ENCODE results near the gene KHDC4. TPM values are rescaled to one million over a fixed set of nuclear protein-coding genes. Genes with fewer than 3 reads are reported as not detected.
A peak's percentile ranks its signal among the peaks of the same experiment; 100 is the strongest.

KHDC4 gene
- total and polyA plus RNA-seq, 10 of the 15 experiments (the other 5 are each of a cell fraction or from before 2014, with no cell fraction given) = 11.7 to 109 (median 41.9) TPM

DNA sequence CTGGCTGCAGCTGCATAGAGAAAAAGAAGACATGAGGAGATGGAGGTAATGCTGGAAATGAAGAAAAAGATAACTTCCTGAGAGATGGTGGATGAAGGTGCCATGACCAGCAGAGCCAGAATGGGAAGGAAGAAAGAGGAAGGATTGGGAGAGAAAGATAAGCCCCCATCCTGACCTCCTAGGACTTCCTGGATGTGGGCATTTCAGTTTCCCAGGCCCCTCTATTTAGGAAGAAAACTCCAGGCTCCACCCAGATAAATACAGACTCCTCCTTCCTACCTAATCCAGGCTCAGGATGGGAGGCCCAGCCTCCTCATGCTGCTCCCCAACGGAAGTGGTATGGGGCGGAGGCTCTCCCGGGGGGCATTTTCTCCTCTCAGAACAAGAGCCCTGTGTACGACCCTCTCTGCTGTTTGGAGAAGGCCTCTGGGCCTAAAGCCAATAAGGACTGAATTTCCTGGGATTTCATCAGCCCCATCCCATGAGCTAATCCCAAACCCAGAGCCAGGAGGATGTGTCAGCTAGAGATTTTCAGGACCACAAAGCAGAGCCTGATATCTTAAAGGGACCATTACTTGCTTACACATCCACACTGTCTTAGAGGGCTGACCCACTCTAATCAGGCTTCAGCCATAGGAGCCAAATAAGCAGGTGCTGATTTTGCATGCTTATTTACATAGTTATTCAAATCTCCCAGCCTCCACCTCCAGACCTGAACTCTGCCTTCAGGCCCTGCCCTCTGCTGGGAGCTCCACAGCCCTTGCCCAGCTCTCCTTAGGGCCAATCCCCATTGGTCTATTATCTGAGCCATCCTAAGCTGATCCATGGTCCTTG lies 49.2 kb upstream of the KHDC4 start (continued):
- TF ChIP-seq SP1 (IDR thresholded peaks at IDR 0.05; ENCODE audit: low read depth, low read length) = no peak
- no peak for TF ChIP-seq JUNB (IDR thresholded peaks at IDR 0.05)
- no peak for TF ChIP-seq ZZZ3 (IDR thresholded peaks at IDR 0.05; ENCODE audit: control insufficient read depth, insufficient read length, low read depth)
- TF ChIP-seq POU2F2 (IDR thresholded peaks at IDR 0.05; ENCODE audit: borderline replicate concordance, low read depth, low read length) = peak; percentile 62; the same call in 1 of the 3 replicates

DNA sequence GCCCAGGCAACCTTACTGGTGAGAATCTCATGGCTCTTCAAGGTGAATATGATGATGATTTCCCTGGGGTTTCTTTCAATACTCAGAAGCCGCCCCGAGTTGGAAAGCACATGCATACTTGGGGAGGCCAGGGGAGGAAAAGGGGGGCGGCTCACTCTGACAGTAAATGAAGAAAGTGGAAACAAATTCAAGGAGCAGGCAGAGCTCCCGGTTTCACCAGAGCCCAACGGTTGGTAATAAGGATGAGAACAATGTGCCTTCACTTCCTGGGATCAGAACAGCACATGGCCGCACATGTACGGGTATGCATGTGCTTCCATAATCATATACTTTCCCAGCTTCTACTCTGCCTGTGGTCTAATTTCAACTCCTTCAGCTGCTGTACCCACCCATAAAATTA lies 47.9 kb upstream of the KHDC4 start:
- H3K9ac ChIP-seq (ENCODE audit: control insufficient read depth, insufficient read depth, low read length) = no peak overlapping the region
- H2AFZ ChIP-seq (ENCODE audit: control insufficient read depth, low read depth, low read length) = no peak overlapping the region
- in situ Hi-C loops (cut with MboI) (no loop called here), intact Hi-C loops (cut with micrococcal nuclease; ENCODE audit: unreplicated experiment) (no loop called here)
- ATAC-seq (no peak), FAIRE-seq (no peak), DNase-seq (ENCODE audit: low read depth, low spot score) (no peak)
- H3K4me1 ChIP-seq (ENCODE audit: control insufficient read depth, insufficient read depth, low read length) = peaks cover 26% of the 10 kb centered on the region
- H3K4me3 ChIP-seq = peak overlapping the region; percentile 100; the same call in 1 of the 2 replicates
- H3K27ac ChIP-seq (ENCODE audit: control insufficient read depth, insufficient read depth) = peak overlapping the region; percentile 97; the same call in 1 of the 2 replicates
- TF ChIP-seq FOS (IDR thresholded peaks at IDR 0.05; ENCODE audit: borderline replicate concordance, extremely low read depth, insufficient read length) (no peak), STAT1 (conservative IDR thresholded peaks at IDR 0.05) (no peak), ETV6 (conservative IDR thresholded peaks at IDR 0.05 in 1 of 2, IDR thresholded peaks at IDR 0.05 in 1 of 2; ENCODE audit: borderline replicate concordance in 1 of 2, low read depth in 1 of 2) (no peak), RELA (IDR thresholded peaks at IDR 0.05; ENCODE audit: borderline replicate concordance, partially characterized antibody) (no peak)
- TF ChIP-seq, protein P1, sequence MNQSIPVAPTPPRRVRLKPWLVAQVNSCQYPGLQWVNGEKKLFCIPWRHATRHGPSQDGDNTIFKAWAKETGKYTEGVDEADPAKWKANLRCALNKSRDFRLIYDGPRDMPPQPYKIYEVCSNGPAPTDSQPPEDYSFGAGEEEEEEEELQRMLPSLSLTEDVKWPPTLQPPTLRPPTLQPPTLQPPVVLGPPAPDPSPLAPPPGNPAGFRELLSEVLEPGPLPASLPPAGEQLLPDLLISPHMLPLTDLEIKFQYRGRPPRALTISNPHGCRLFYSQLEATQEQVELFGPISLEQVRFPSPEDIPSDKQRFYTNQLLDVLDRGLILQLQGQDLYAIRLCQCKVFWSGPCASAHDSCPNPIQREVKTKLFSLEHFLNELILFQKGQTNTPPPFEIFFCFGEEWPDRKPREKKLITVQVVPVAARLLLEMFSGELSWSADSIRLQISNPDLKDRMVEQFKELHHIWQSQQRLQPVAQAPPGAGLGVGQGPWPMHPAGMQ (IDR thresholded peaks at IDR 0.05; ENCODE audit: borderline replicate concordance) = no peak
- H3K79me2 ChIP-seq (ENCODE audit: control insufficient read depth, insufficient read depth, low read length) = peaks cover 47% of the 10 kb centered on the region
- peak overlapping the region; percentile 63 for H3K4me2 ChIP-seq (ENCODE audit: control insufficient read depth, insufficient read depth)
- no TSS peak for BruUV-seq (replicated peaks)
- H3K36me3 ChIP-seq (ENCODE audit: control insufficient read depth in 2 of 2, insufficient read depth in 2 of 2, low read length in 1 of 2) = no peaks in the 10 kb centered on the region
- ChIA-PET SMC1A (ENCODE audit: uncharacterized antibody, unreplicated experiment) (interaction anchor here (2.5 to 16.7 kb wide), 6 partner anchors 8 to 48 kb away, joined by 15 to 229 read pairs (median 84); partner anchors contain the start of genes KHDC4 and RXFP4), RAD21 (ENCODE audit: unreplicated experiment) (interaction anchor here (2.4 to 14.4 kb wide), 7 partner anchors 8 to 123 kb away, joined by 7 to 214 read pairs (median 49); partner anchors contain the start of genes KHDC4, RXFP4 and SYT11), CTCF (interaction anchor here (0.9 to 14.7 kb wide), 10 partner anchors 15 to 84 kb away, joined by 3 to 227 read pairs (median 14); partner anchors contain the start of genes KHDC4 and RXFP4), POLR2A (interaction anchor here (0.6 to 14.9 kb wide), 6 partner anchors 9 to 83 kb away, joined by 4 to 273 read pairs (median 43); partner anchors contain the start of genes KHDC4 and RXFP4)
- no peaks in the 10 kb centered on the region for H4K20me1 ChIP-seq (ENCODE audit: control insufficient read depth, insufficient read depth)
- WGBS (ENCODE audit: insufficient coverage, insufficient replicate concordance, low lambda C conversion rate, missing lambda C conversion rate) = 43% methylated on average over 7 of the region's 7 CpGs
- no peaks in the 10 kb centered on the region for H3K27me3 ChIP-seq (replicated peaks in 1 of 2; ENCODE audit: control insufficient read depth in 2 of 2, insufficient read depth in 2 of 2, low read length in 1 of 2)
- no peaks in the 10 kb centered on the region for H3K9me3 ChIP-seq (replicated peaks; ENCODE audit: control insufficient read depth, insufficient read depth, low read length)
